H9 (cell line): ENCODE results near the gene EPS8L1. TPM values are rescaled to one million over a fixed set of nuclear protein-coding genes. Genes with fewer than 3 reads are reported as not detected.

Experiments
- DNase-seq: peaks from one replicate; pipeline ENCODE4 v3.0.0-alpha.2; 2017
- H2AFZ ChIP-seq: one replicate; pipeline ENCODE4 v1.6.1; 2013; ENCODE audit warnings: mild to moderate bottlenecking, low read length, control low read depth, moderate library complexity
- H2AK5ac ChIP-seq: 2 replicates; pipeline ENCODE4 v1.6.1; 2013; ENCODE audit warnings: low read length, control low read depth, mixed read lengths; ENCODE audit not compliant: insufficient read length
- H2BK120ac ChIP-seq: one replicate; pipeline ENCODE4 v1.6.1; 2013; ENCODE audit warnings: low read depth, mild to moderate bottlenecking, low read length, control low read depth, inconsistent platforms; ENCODE audit not compliant: poor library complexity, severe bottlenecking
- H2BK12ac ChIP-seq: 2 replicates; pipeline ENCODE4 v1.6.1; 2013; ENCODE audit warnings: low read length, control low read depth, mixed read lengths, low read depth; ENCODE audit not compliant: insufficient read length
- H2BK15ac ChIP-seq: 2 replicates; pipeline ENCODE4 v1.6.1; 2013; ENCODE audit warnings: low read depth, low read length, control low read depth
- H2BK20ac ChIP-seq: one replicate; pipeline ENCODE4 v1.6.1; 2013; ENCODE audit warnings: low read depth, mild to moderate bottlenecking, low read length, control low read depth, inconsistent platforms; ENCODE audit not compliant: poor library complexity, severe bottlenecking
- H2BK5ac ChIP-seq: 2 replicates; pipeline ENCODE4 v1.6.1; 2013; ENCODE audit warnings: low read length, control low read depth, mixed read lengths; ENCODE audit not compliant: insufficient read length
- H3K14ac ChIP-seq: 2 replicates; pipeline ENCODE4 v1.6.1; 2013; ENCODE audit warnings: low read length, control low read depth; ENCODE audit not compliant: insufficient read depth
- H3K18ac ChIP-seq: 2 replicates; pipeline ENCODE4 v1.6.1; 2013; ENCODE audit warnings: low read depth, mild to moderate bottlenecking, mixed read lengths, low read length, control low read depth; ENCODE audit not compliant: insufficient read length
- H3K23ac ChIP-seq: 2 replicates; pipeline ENCODE4 v1.6.1; 2013; ENCODE audit warnings: low read length, control low read depth, mixed read lengths, low read depth; ENCODE audit not compliant: insufficient read length
- H3K23me2 ChIP-seq: 2 replicates; pipeline ENCODE4 v1.6.1; 2013; ENCODE audit warnings: low read depth, mild to moderate bottlenecking, mixed read lengths, low read length, control low read depth; ENCODE audit not compliant: insufficient read length, poor library complexity, severe bottlenecking
- H3K27ac ChIP-seq: 2 replicates; pipeline ENCODE4 v1.5.1; 2013; ENCODE audit warnings: low read length, control low read depth, mixed read lengths, low read depth; ENCODE audit not compliant: insufficient read length
- H3K27me3 ChIP-seq: 2 replicates; pipeline ENCODE4 v1.6.1; 2013; ENCODE audit warnings: low read length, control low read depth, inconsistent platforms; ENCODE audit not compliant: insufficient read depth
- H3K4ac ChIP-seq: 2 replicates; pipeline ENCODE4 v1.6.1; 2013; ENCODE audit warnings: low read depth, mild to moderate bottlenecking, control low read depth, inconsistent platforms, low read length, moderate library complexity
- H3K4me1 ChIP-seq: 2 replicates; pipeline ENCODE4 v1.6.1; 2013; ENCODE audit warnings: low read length, control low read depth, inconsistent platforms; ENCODE audit not compliant: insufficient read depth
- H3K4me2 ChIP-seq: 2 replicates; pipeline ENCODE4 v1.6.1; 2013; ENCODE audit warnings: low read length, control low read depth, mixed read lengths; ENCODE audit not compliant: insufficient read length, insufficient read depth
- H3K56ac ChIP-seq: 2 replicates; pipeline ENCODE4 v1.6.1; 2013; ENCODE audit warnings: low read depth, mild to moderate bottlenecking, mixed read lengths, low read length, control low read depth; ENCODE audit not compliant: insufficient read length
- H3K79me1 ChIP-seq: 2 replicates; pipeline ENCODE4 v1.6.1; 2013; ENCODE audit warnings: low read depth, mild to moderate bottlenecking, moderate library complexity, low read length, control low read depth, inconsistent platforms; ENCODE audit not compliant: insufficient read depth, poor library complexity, severe bottlenecking
- H3K79me2 ChIP-seq: 2 replicates; pipeline ENCODE4 v1.6.1; 2013; ENCODE audit warnings: low read length, control low read depth, inconsistent platforms; ENCODE audit not compliant: insufficient read depth
- H3K9ac ChIP-seq: 2 replicates; pipeline ENCODE4 v1.6.1; 2013; ENCODE audit warnings: low read length, control low read depth, mixed read lengths; ENCODE audit not compliant: insufficient read length; ENCODE audit errors: extremely low read depth
- H3K9me3 ChIP-seq: one replicate; pipeline ENCODE4 v1.6.1; 2013; ENCODE audit warnings: low read depth, low read length, inconsistent platforms; ENCODE audit not compliant: control insufficient read depth
- H3T11ph ChIP-seq: one replicate; pipeline ENCODE4 v1.6.1; 2013; ENCODE audit warnings: mild to moderate bottlenecking, low read length, control low read depth, inconsistent platforms
- H4K20me1 ChIP-seq: one replicate; pipeline ENCODE4 v1.6.1; 2013; ENCODE audit not compliant: control insufficient read depth, insufficient read length, insufficient read depth
- H4K5ac ChIP-seq: 2 replicates; pipeline ENCODE4 v1.6.1; 2013; ENCODE audit warnings: low read depth, mild to moderate bottlenecking, mixed read lengths, low read length, control low read depth; ENCODE audit not compliant: insufficient read length
- H4K8ac ChIP-seq: replicated peaks from 2 replicates; pipeline ENCODE4 v1.6.1; 2013; ENCODE audit warnings: low read length, control low read depth, mixed read lengths, low read depth; ENCODE audit not compliant: insufficient read length
- H4K91ac ChIP-seq: 2 replicates; pipeline ENCODE4 v1.6.1; 2013; ENCODE audit warnings: low read depth, mild to moderate bottlenecking, moderate library complexity, mixed read lengths, low read length, control low read depth; ENCODE audit not compliant: insufficient read length
- H3K27ac Mint-ChIP-seq, 3 experiments: 2 replicates in 2 of 3; 3 replicates in 1 of 3; pipeline ENCODE4 v1.8.0; 2020 to 2021; ENCODE audit warnings: mixed read lengths in 3 of 3, mild to moderate bottlenecking in 1 of 3, moderate library complexity in 1 of 3
- H3K27me3 Mint-ChIP-seq: 2 replicates; pipeline ENCODE4 v1.8.0; 2021; ENCODE audit warnings: low read depth, mild to moderate bottlenecking, moderate library complexity, mixed read lengths
- H3K36me3 Mint-ChIP-seq, 3 experiments: 2 replicates in 2 of 3; 3 replicates in 1 of 3; pipeline ENCODE4 v1.8.0; 2020 to 2021; ENCODE audit warnings: low read depth in 3 of 3, mixed read lengths in 3 of 3; ENCODE audit not compliant: insufficient read depth in 1 of 3
- H3K4me1 Mint-ChIP-seq, 2 experiments: 2 replicates each; pipeline ENCODE4 v1.8.0; 2020; ENCODE audit warnings: mixed read lengths in 2 of 2
- H3K4me3 Mint-ChIP-seq, 2 experiments: 2 replicates in 1 of 2; 3 replicates in 1 of 2; pipeline ENCODE4 v1.8.0; 2020 to 2021; ENCODE audit warnings: mild to moderate bottlenecking in 2 of 2, mixed read lengths in 2 of 2, moderate library complexity in 1 of 2
- H3K9me3 Mint-ChIP-seq, 2 experiments: 2 replicates in 1 of 2; 3 replicates in 1 of 2; pipeline ENCODE4 v1.8.0; 2020; ENCODE audit warnings: mild to moderate bottlenecking in 2 of 2, mixed read lengths in 2 of 2, moderate library complexity in 1 of 2
- CTCF ChIP-seq: fragments of 200-600 bp; sonication (generic); conservative IDR thresholded peaks from 3 replicates; pipeline ENCODE4 v1.8.0; 2021; ENCODE audit warnings: antibody characterized with exemption, mild to moderate bottlenecking
- WGBS: extraction: QIAGEN DNeasy Blood & Tissue Kit; methylation state at CpG from one replicate; pipeline ENCODE4 v1.1.7; 2013; ENCODE audit warnings: missing lambda C conversion rate, low lambda C conversion rate, mixed read lengths; ENCODE audit not compliant: insufficient read length; ENCODE audit errors: extremely low coverage; 5-methylcytosine and 5-hydroxymethylcytosine counted together
- total RNA-seq: library from RNA; stranded (reverse); gene quantifications from 2 replicates; pipeline ENCODE4 v1.2.1, GENCODE V29; 2021

The EPS8L1 gene
- total RNA-seq, 1 experiment from 2014 or later: 24.0 TPM

- no peak overlapping the region for H2BK15ac ChIP-seq
- Mint-ChIP-seq H3K9me3 (peaks cover 2 to 5% of the 10 kb centered on the region in 2 experiments; a peak in 3 of 5 replicates), H3K27me3 (no peaks in the 10 kb centered on the region; the same call in 1 of the 2 replicates), H3K4me3 (no peak overlapping the region), H3K36me3 (peaks cover 14 to 32% (median 19%) of the 10 kb centered on the region in 3 experiments), H3K4me1 (peaks cover 3 to 20% of the 10 kb centered on the region in 2 experiments), H3K27ac (no peak overlapping the region; a peak in 2 of 7 replicates)
- H3K27me3 ChIP-seq: no peaks in the 10 kb centered on the region
- H2BK120ac ChIP-seq: no peak overlapping the region
- no peak overlapping the region for H3K56ac ChIP-seq
- no peak overlapping the region for H3K4me2 ChIP-seq
- H3K79me2 ChIP-seq: no peaks in the 10 kb centered on the region
- H3K4ac ChIP-seq: no peak overlapping the region
- no peak overlapping the region for H2BK12ac ChIP-seq
- no peaks in the 10 kb centered on the region for H3K23me2 ChIP-seq
- DNase-seq: no peak
- no peaks in the 10 kb centered on the region for H4K20me1 ChIP-seq
- no peak overlapping the region for H3T11ph ChIP-seq
- H4K8ac ChIP-seq: no peak overlapping the region
- TF ChIP-seq CTCF: peak; percentile 41
- H3K14ac ChIP-seq: no peak overlapping the region
- no peak overlapping the region for H2BK20ac ChIP-seq
- no peak overlapping the region for H4K5ac ChIP-seq
- no CpG with 5 or more reads among the region's 27 CpGs for WGBS
- H3K9me3 ChIP-seq: no peaks in the 10 kb centered on the region
- no peak overlapping the region for H2AFZ ChIP-seq
- H3K4me1 ChIP-seq: no peaks in the 10 kb centered on the region
- no peak overlapping the region for H3K23ac ChIP-seq
- H4K91ac ChIP-seq: no peak overlapping the region
- no peak overlapping the region for H2AK5ac ChIP-seq
- H2BK5ac ChIP-seq: no peak overlapping the region
- peaks cover 3% of the 10 kb centered on the region for H3K79me1 ChIP-seq
- H3K18ac ChIP-seq: no peak overlapping the region
- H3K27ac ChIP-seq: no peak overlapping the region
- no peak overlapping the region for H3K9ac ChIP-seq
Measured at GRCh38 chr19:55098716-55099556, 23.3 kb downstream of the EPS8L1 start.
